ENCODE measurements around the gene AOC2.

Gene AOC2

DNA sequence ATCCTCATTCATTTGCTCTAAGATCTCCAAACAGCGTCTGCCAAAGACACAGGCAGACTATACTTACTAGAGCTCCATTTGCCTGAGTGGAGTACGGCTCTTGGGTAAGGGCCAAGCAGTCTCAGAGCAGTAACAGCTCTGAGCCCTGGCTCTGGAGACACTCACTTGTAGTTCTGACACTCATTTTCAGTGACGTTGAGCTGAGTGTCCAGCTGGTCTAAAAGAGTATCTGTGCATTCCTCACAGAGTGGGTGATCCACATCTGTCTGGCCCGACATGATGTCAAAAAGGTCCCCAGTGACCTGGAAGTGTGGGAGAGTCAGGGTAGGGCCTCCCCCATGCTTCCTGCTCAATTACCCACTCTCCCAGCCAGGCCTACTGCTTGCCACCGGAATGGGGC lies 26.0 kb upstream of the AOC2 start:
- DNase-seq (ENCODE audit: low spot score): no peak
- ATAC-seq (ENCODE audit: low read depth): no peak
- no peak overlapping the region for H3K27ac ChIP-seq (ENCODE audit: poor library complexity, severe bottlenecking)

DNA sequence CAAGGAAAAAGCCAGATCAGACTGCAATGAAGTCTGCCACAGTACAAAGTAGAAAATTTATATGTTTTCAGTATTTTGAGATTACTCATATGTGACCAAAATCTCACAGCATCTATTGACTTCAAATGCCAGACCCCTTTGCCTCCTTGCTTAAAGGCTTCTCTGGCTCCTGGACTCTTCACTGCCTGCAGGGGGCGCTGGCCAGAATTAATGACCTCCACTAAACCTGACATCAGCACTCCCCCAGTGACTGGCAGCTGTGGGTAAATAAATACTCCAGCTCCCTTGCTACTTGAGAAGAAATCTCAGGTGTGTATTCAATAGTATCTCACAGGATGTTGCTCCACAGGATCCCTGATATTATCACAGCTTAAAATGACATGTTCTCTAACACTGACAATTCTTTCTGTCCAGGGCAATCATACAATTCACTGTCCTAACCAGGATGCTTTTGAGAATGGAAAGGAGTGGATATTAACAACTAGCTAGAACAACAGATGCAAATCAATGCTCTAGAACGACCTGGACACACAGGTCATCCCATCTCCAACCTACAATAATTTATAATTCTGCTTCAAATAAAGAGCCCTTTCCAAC lies 24.3 kb upstream of the AOC2 start:
- Histone ChIP-seq H3K36me3 (ENCODE audit: low read depth) (peaks cover 82% of the 10 kb centered on the region), H3K27me3 (ENCODE audit: insufficient read depth, poor library complexity, severe bottlenecking) (no peaks in the 10 kb centered on the region), H3K4me1 (ENCODE audit: insufficient read depth, poor library complexity, severe bottlenecking) (peaks cover 10% of the 10 kb centered on the region), H3K4me3 (ENCODE audit: severe bottlenecking) (no peak overlapping the region), H3K27ac (ENCODE audit: poor library complexity, severe bottlenecking) (no peak overlapping the region), H3K9me3 (ENCODE audit: severe bottlenecking) (no peaks in the 10 kb centered on the region)
- DNase-seq (ENCODE audit: low spot score): no peak
- no peak for ATAC-seq (ENCODE audit: low read depth)
- TF ChIP-seq, protein P1, sequence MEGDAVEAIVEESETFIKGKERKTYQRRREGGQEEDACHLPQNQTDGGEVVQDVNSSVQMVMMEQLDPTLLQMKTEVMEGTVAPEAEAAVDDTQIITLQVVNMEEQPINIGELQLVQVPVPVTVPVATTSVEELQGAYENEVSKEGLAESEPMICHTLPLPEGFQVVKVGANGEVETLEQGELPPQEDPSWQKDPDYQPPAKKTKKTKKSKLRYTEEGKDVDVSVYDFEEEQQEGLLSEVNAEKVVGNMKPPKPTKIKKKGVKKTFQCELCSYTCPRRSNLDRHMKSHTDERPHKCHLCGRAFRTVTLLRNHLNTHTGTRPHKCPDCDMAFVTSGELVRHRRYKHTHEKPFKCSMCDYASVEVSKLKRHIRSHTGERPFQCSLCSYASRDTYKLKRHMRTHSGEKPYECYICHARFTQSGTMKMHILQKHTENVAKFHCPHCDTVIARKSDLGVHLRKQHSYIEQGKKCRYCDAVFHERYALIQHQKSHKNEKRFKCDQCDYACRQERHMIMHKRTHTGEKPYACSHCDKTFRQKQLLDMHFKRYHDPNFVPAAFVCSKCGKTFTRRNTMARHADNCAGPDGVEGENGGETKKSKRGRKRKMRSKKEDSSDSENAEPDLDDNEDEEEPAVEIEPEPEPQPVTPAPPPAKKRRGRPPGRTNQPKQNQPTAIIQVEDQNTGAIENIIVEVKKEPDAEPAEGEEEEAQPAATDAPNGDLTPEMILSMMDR (IDR thresholded peaks at IDR 0.05; ENCODE audit: poor library complexity, severe bottlenecking): peak; percentile 66

More for the DNA sequence above, 26.0 kb upstream of the AOC2 start:
- Histone ChIP-seq H3K36me3 (ENCODE audit: low read depth) (peaks cover 98% of the 10 kb centered on the region), H3K9me3 (ENCODE audit: severe bottlenecking) (no peaks in the 10 kb centered on the region), H3K4me3 (ENCODE audit: severe bottlenecking) (no peak overlapping the region), H3K27me3 (ENCODE audit: insufficient read depth, poor library complexity, severe bottlenecking) (no peaks in the 10 kb centered on the region), H3K4me1 (ENCODE audit: insufficient read depth, poor library complexity, severe bottlenecking) (peaks cover 10% of the 10 kb centered on the region)
- TF ChIP-seq, protein P1 (IDR thresholded peaks at IDR 0.05; ENCODE audit: poor library complexity, severe bottlenecking): no peak

DNA sequence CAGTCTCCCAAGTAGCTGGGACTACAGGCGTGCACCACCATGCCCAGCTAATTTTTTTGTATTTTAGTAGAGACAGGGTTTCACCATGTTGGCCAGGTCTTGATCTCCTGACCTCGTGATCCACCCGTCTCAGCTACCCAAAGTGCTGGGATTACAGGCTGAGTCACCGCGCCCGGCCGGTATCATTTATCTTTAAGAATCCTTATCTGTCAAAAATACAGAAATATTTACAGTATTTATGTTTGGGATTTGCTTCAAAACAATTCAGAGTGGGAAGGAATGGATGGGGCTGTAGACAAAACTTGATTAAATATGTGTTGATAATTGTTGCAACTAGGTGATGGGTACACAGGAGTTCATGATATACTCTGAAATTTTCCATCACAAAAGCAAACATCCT lies 23.2 kb upstream of the AOC2 start:
- no peak for ATAC-seq (ENCODE audit: low read depth)
- H3K9me3 ChIP-seq (ENCODE audit: severe bottlenecking): no peaks in the 10 kb centered on the region
- TF ChIP-seq, protein P1 (IDR thresholded peaks at IDR 0.05; ENCODE audit: poor library complexity, severe bottlenecking): no peak
- peaks cover 6% of the 10 kb centered on the region for H3K4me1 ChIP-seq (ENCODE audit: insufficient read depth, poor library complexity, severe bottlenecking)
- no peak overlapping the region for H3K27ac ChIP-seq (ENCODE audit: poor library complexity, severe bottlenecking)
- peaks cover 71% of the 10 kb centered on the region for H3K36me3 ChIP-seq (ENCODE audit: low read depth)
- no peaks in the 10 kb centered on the region for H3K27me3 ChIP-seq (ENCODE audit: insufficient read depth, poor library complexity, severe bottlenecking)
- H3K4me3 ChIP-seq (ENCODE audit: severe bottlenecking): no peak overlapping the region
- no peak for DNase-seq (ENCODE audit: low spot score)

DNA sequence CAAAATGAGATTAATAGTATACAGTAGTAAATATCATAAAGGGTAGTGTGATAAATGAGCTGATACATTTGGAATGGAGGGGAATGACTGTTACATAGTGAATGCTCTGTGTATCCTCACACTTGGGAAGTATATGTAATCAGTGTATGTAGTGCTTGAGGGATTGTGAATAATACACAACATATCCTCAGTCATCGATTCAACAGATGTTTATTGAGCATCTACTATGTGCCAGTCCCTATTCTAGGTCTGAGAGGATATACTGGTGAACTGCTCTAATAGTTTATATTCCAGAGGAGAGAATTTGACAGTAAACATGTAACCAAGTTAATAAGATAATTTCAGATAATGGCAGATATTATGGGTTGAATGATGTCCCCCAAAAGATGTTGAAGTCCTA lies 16.9 kb upstream of the AOC2 start:
- H3K4me3 ChIP-seq (ENCODE audit: severe bottlenecking): no peak overlapping the region
- H3K27ac ChIP-seq (ENCODE audit: poor library complexity, severe bottlenecking): no peak overlapping the region
- H3K27me3 ChIP-seq (ENCODE audit: insufficient read depth, poor library complexity, severe bottlenecking): no peaks in the 10 kb centered on the region
- H3K4me1 ChIP-seq (ENCODE audit: insufficient read depth, poor library complexity, severe bottlenecking): peaks cover 11% of the 10 kb centered on the region
- H3K36me3 ChIP-seq (ENCODE audit: low read depth): peaks cover 8% of the 10 kb centered on the region; the same call in 1 of the 2 replicates
- ATAC-seq (ENCODE audit: low read depth) (no peak), DNase-seq (ENCODE audit: low spot score) (no peak)
- no peaks in the 10 kb centered on the region for H3K9me3 ChIP-seq (ENCODE audit: severe bottlenecking)
- TF ChIP-seq, protein P1 (IDR thresholded peaks at IDR 0.05; ENCODE audit: poor library complexity, severe bottlenecking): no peak

DNA sequence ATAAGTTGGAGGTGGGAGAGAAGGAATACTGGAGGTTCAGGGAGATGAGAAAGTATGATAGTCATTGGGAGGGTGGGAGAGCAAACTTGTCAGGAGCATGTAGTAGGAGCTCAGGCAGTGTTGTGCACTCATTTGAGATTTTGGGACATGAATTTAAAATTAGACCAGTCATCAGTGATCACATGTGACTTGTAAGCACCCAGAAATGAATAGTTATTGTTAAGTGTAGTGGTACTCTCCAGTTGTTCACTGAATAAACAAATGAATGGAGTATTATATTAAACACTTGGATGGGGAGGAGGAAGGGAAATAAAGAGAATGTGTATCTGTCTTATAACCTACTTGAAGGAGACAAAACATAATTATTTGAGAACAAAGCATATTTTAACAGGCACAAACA lies 13.4 kb upstream of the AOC2 start:
- peaks cover 12% of the 10 kb centered on the region for H3K4me1 ChIP-seq (ENCODE audit: insufficient read depth, poor library complexity, severe bottlenecking)

More for the DNA sequence above, 13.4 kb upstream of the AOC2 start:
- no peaks in the 10 kb centered on the region for H3K27me3 ChIP-seq (ENCODE audit: insufficient read depth, poor library complexity, severe bottlenecking)
- H3K4me3 ChIP-seq (ENCODE audit: severe bottlenecking): no peak overlapping the region
- DNase-seq (ENCODE audit: low spot score) (no peak), ATAC-seq (ENCODE audit: low read depth) (no peak)
- H3K9me3 ChIP-seq (ENCODE audit: severe bottlenecking): no peaks in the 10 kb centered on the region
- TF ChIP-seq, protein P1 (IDR thresholded peaks at IDR 0.05; ENCODE audit: poor library complexity, severe bottlenecking): no peak
- peaks cover 18% of the 10 kb centered on the region for H3K36me3 ChIP-seq (ENCODE audit: low read depth)
- H3K27ac ChIP-seq (ENCODE audit: poor library complexity, severe bottlenecking): no peak overlapping the region
